ENCODE measurements around the gene UBASH3A.

Gene UBASH3A, protein sequence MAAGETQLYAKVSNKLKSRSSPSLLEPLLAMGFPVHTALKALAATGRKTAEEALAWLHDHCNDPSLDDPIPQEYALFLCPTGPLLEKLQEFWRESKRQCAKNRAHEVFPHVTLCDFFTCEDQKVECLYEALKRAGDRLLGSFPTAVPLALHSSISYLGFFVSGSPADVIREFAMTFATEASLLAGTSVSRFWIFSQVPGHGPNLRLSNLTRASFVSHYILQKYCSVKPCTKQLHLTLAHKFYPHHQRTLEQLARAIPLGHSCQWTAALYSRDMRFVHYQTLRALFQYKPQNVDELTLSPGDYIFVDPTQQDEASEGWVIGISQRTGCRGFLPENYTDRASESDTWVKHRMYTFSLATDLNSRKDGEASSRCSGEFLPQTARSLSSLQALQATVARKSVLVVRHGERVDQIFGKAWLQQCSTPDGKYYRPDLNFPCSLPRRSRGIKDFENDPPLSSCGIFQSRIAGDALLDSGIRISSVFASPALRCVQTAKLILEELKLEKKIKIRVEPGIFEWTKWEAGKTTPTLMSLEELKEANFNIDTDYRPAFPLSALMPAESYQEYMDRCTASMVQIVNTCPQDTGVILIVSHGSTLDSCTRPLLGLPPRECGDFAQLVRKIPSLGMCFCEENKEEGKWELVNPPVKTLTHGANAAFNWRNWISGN

DNA sequence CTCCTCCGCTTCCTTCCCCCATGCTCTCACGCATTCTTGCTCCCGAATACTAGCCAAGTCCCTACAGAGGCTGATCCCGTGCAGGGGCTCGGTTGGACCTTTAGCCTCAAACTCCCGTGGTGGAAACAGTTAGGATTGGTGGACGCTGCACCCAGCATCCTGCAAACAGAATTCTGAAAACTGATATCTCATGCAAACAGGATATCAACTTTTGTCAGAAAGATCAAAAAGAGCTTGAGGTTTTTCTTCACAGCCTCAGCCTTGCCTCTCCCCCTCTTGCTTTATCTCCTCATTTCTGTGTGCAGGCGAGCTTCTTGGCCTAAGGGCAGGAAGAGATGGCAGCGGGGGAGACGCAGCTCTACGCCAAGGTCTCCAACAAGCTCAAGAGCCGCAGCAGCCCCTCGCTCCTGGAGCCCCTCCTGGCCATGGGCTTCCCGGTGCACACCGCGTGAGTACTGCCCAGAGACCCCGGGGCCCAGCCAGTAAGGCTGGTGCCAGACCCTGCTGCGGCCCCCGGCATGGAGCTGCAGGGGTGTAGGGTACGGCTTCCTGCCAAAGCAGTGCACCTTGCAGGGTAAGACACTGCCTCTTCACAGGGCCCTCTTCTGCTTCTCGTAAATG lies at the start of gene UBASH3A:
Gene UBASH3A, plus strand, starts transcription at position 292 of the 621 bp plus-strand sequence. Its CDS starts 44 bp downstream, at position 336.
- DNase-seq = no peak

GRCh38 chr21:42356046-42356445 lies 47.7 kb upstream of the UBASH3A start:
- no peak for DNase-seq

DNA sequence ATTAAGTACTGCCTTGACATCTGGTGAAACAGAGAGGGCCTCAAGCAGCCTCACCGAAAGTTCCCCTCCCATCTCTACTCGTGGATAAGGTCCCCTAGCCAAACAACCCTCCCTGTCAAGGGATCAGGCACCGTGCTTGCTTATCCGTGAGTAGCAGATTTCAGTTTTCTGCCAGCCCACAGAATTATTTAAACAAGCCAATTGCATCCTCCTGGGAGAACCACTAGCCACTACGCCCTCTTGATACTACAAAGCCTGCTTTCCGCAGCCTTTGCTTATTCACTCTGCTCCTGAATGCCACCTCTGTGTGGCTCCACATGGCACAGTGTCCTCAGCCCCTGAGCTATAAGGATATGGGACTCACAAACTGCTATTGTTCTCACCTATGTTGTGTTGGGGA lies 47.1 kb upstream of the UBASH3A start:
- no peak for DNase-seq

DNA sequence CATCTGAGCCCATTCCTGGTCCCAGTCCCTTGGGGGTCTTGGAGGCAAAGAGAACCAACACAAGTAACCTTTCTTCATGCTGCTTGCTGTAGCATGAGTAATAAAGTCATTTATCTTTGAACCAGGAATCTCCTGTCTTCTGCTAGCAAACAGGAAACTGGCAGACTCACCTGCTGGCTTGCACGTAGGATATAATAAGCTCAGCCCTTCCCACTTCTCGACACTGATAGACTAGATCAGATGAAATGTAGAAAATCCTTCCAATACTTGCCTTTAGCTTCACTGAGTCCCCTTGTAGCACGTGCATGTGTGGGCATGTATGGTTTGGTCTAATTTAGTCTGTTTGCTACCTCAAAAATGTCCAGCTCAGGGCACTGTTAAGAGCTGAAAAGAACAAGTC lies 46.4 kb upstream of the UBASH3A start:
- no peak for DNase-seq

DNA sequence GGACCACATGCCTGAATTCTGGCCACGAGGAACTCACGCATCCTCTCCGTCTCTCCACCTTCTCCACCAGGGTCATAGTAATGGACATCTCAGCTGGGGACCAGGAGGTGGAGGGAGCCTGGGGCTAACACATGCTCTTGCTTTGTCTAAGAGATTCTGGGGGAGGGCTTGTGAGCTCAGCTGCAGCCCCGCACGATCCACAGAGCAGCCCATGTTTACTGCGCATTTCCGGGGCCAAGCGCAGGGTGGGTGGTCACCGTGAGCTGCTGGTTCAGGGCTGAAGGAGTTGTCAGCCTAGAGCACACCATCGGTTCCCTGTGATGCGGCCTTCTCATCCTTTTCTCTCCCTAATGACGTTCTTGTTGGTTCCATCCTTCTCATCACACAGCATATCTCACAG lies 45.4 kb upstream of the UBASH3A start:
- DNase-seq = no peak

DNA sequence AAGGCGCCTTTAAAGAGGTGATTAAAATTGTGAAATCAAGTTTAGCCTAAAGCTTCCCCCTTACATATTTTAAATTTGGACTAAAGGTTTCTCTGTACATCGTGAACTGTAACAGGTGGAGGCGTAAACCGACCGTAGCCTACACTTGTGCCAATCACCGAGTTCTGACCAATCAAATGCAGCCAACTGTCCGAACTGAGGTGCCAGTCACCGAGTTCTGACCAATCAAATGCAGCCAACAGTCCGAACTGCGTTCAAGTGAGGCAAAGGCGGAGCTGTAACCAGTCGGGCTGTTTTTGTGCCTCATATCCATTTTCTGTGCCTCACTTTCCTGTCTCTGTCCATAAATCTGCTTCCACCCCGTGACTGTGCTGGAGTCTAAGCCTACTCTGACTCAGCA lies 44.8 kb upstream of the UBASH3A start:
- no peak for DNase-seq

GRCh38 chr21:42360317-42360716 lies 43.4 kb upstream of the UBASH3A start:
- DNase-seq = no peak

DNA sequence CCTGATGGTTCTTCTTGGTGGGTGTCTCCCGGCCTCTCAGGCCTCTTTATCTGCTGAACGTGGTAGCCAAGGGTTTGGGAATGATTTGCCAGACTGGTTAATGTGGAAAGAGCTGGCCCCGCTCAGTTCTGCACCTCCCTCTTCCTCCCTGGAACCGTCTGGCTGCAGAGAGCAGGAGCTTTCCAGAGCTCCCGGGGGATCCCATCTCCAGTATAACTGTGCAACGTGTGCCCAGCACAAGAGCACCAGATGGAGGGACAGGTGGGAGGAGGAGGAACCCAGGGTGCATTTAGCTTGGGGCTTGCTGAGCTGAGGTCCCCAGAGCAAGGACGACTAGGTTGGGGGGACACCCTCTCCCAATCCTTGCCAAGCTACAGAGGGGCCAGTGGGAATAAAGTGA lies 42.4 kb upstream of the UBASH3A start:
- no peak for DNase-seq

DNA sequence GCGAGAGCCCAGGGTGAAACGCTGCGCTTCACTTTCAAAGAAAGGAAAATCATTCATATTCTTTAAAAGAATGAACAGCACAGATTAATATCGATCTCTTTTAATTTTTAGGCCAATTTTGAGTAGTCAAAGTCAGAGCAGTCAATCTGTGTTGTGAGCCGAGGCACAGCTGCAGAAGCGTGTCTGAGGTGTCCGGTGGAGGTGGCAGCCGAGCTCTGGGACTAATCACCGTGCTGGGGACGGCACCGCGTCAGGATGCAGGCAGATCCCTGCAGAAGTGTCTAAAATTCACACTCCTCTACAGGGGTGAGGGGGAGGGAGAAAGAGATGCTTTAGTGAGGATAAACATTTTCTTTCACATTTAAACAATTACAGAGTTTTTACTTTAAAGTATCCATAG lies 41.5 kb upstream of the UBASH3A start:
- no peak for DNase-seq

- no peak for DNase-seq
Observed at GRCh38 chr21:42362700-42363099, 41.0 kb upstream of the UBASH3A start.

DNA sequence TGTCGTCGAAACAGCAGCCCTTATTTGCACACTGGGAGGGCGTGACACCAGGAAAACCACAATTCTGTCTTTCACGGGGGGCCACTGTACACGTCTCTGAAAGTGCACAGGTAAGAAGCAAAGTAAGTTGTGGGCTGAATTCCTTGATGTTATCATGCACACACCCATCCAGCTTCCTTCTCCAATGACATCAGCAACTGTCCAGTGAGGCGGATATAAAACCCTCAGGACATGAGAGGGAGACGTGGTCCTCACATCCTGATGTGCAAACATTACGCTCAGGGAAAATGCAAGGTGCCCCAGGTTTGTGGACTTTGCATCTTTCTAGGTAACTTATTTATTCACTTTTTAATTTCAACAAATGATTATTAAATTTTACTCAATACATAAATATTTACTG lies 40.4 kb upstream of the UBASH3A start:
- no peak for DNase-seq

GRCh38 chr21:42364304-42364865 lies 39.3 kb upstream of the UBASH3A start:
- DNase-seq = no peak

DNA sequence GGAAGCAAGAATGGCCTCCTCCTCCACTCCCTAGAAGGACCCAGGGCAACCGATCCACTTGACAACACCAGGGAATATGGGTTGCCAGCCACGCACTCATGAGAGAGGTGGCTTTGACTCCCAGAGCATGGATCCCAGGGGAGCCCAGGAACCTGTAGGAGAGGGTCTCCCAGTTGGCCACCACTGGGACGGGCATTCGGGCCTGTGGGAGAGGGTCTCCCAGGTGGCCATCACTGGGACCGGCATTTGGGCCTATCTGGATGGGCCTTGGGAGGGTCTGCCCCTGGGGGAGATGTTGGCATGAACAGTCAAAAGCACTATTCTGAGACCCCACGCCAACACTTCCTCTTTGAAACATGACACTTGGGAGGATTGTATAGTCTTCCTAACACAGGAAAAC lies 37.9 kb upstream of the UBASH3A start:
- DNase-seq = no peak

- DNase-seq = no peak
Observed at GRCh38 chr21:42366292-42367010, 37.3 kb upstream of the UBASH3A start, which contains the start of gene TFF1. TSS of gene TFF1 (minus strand) at chr21:42366535. CDS start at chr21:42366495, 40 bp downstream.

- DNase-seq = no peak
Observed at GRCh38 chr21:42367367-42368165, 36.1 kb upstream of the UBASH3A start.

- no peak for DNase-seq
Observed at GRCh38 chr21:42369821-42370220, 33.9 kb upstream of the UBASH3A start.

DNA sequence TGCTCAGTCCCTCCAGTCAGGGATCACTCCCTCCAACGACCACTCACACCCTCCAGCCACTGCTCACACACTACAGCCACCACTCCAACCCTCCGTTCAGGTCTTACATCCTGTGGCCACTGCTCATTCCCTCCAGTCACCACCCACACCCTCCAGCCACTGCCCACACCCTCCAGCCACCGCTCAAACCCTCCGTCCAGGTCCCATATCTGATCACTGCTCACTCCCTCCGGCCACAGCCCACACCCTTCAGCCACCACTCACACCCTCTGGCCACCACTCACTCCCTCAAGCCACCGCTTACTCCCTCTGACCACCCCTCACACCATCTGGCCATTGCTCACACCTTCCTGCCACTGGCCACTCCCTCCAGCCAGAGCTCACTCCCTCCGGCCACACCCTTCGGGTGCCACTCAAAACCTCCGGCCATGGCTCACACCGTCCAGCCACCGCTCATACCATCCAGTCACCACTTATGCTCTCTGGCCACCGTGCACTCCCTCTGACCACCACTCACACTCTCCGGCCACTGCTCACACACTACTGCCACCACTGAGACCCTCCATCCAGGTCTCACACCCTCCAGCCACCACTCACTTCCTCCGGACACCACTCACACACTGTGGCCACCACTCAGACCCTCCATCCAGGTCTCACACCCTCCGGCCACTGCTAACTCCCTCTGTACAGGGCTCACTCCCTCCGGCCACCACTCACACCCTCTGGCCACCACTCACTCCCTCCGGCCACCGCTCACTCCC lies 32.6 kb upstream of the UBASH3A start:
- DNase-seq = no peak

DNA sequence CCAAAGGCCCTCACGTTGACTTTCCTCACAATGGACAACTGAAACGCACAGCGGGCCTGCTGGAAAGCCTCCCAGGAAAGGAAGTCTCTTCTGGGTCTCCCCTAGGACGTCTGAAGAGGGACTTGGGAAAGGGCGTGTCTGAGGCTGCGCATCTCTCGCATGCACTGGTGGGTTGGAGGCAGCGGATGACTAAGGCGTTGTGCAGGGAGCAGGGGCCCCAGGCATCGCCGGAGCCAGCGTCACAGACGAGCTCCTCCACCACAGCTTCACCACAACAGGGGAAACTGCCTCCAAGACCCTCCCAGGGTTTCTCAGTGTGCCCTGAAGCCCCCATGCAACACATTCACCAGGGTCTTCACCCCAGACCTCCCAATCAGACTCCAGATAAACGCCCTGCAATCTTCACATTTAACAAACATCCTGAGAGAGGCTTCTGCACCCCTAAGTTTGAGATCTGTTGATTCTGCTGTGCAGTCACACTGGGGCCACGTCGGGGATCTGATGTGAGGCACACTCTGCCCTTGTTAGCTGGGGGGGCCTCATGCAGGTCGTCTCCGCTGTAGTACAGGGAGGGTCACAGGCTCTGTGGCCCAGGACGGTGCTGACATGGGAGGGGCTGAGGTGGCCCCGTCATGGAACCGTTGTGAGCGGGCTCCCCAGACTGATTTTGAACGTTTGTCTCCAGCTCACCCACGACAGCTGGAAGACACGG lies 30.4 kb upstream of the UBASH3A start:
- DNase-seq = no peak

- DNase-seq = no peak
Observed at GRCh38 chr21:42373908-42374455, 29.7 kb upstream of the UBASH3A start.

GRCh38 chr21:42374457-42374856 lies 29.2 kb upstream of the UBASH3A start:
- DNase-seq = no peak
